HUES6 (cell line): Measurements from ENCODE around the gene CRYGD.
"Not testable (repeated sequence)": the region's sequence is repeated elsewhere in the genome, so short reads cannot be mapped to it uniquely, and the experiment has no call there.

ENCODE experiments used
- H3K27ac ChIP-seq: 2 replicates; pipeline ENCODE4 v1.7.0; 2013; ENCODE audit warnings: low read depth, mild to moderate bottlenecking, low read length, inconsistent platforms
- H3K27me3 ChIP-seq: 2 replicates; pipeline ENCODE4 v1.6.1; 2013; ENCODE audit warnings: low read length; ENCODE audit not compliant: control insufficient read depth, insufficient read depth
- H3K36me3 ChIP-seq: 2 replicates; pipeline ENCODE4 v1.6.1; 2013; ENCODE audit warnings: low read length; ENCODE audit not compliant: control insufficient read depth, insufficient read depth
- H3K4me1 ChIP-seq: 2 replicates; pipeline ENCODE4 v1.6.1; 2013; ENCODE audit warnings: low read length; ENCODE audit not compliant: control insufficient read depth, insufficient read depth
- H3K4me3 ChIP-seq: 2 replicates; pipeline ENCODE4 v1.5.1; 2013; ENCODE audit warnings: low read depth, low read length
- H3K9ac ChIP-seq: one replicate; pipeline ENCODE4 v1.6.1; 2013; ENCODE audit warnings: mild to moderate bottlenecking, low read length
- H3K9me3 ChIP-seq: 2 replicates; pipeline ENCODE4 v1.6.1; 2013; ENCODE audit warnings: low read depth, low read length; ENCODE audit not compliant: control insufficient read depth, insufficient read depth

Gene CRYGD

DNA sequence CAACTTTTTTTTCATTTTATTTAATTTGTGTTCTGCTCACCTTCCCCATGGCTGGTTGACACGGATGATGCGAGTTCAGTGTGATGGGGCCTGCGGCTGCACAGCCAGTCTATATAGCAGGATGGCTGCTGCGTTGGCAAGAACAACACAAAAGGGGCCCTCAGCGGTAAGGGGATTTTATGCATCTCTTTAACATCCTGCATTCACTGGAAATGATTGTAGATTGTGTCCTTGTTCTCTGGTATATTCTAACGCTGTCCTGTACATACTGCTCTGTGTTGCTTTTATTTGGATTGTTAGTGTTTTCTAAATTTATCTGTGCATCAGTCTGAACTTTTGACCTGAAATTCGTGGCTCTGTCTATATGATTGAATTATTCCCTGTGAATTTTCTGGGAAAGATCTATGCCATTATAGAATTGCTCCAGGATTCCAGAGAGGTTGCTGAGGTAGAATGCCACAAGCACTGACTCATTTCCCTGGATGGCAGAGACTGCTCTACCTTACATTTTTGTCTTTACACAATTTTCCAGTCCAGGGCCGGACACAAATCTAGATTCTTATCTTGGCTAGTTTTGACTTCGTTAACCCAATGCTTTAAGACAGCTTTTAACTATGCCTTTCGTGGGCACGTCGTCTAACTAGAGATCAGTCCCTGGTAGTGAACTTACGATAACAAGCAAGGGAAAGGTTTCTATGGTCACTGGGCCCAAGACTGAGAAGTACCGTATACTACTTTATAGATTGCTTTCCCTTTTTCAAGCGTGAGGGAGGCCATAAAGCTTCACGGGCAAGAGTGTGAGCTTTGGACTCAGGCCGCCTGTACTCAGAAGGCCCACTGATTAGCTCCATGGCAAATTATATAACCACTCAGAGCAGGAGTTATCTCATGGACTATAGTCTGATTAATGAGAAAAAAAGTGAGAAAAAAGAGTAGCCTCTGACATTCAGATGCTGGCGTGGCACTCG is 5.7 kb upstream of the CRYGD start, which contains the start of gene CRYGC:
Gene CRYGC, minus strand, starts transcription at position 85 of the 968 bp plus-strand sequence. Its CDS starts 36 bp downstream, at position 49.
- H3K4me3 ChIP-seq: no peak within 1 kb of the TSS
- H3K36me3 ChIP-seq: no peaks in the 10 kb centered on the region
- no peaks in the 10 kb centered on the region for H3K9me3 ChIP-seq
- no peak within 1 kb of the TSS for H3K27ac ChIP-seq
- no peaks in the 10 kb centered on the region for H3K27me3 ChIP-seq
- H3K4me1 ChIP-seq: no peaks in the 10 kb centered on the region
- H3K9ac ChIP-seq: no peak within 1 kb of the TSS

- no peaks in the 10 kb centered on the region for H3K27me3 ChIP-seq
- H3K4me3 ChIP-seq: no peak overlapping the region
- no peak overlapping the region for H3K9ac ChIP-seq
- no peaks in the 10 kb centered on the region for H3K36me3 ChIP-seq
- H3K9me3 ChIP-seq: no peaks in the 10 kb centered on the region
- H3K4me1 ChIP-seq: no peaks in the 10 kb centered on the region
- H3K27ac ChIP-seq: no peak overlapping the region
Observed at GRCh38 chr2:208128136-208128535, 3.8 kb upstream of the CRYGD start.

- Histone ChIP-seq H3K9ac (no peak overlapping the region), H3K36me3 (no peaks in the 10 kb centered on the region), H3K4me1 (no peaks in the 10 kb centered on the region), H3K4me3 (no peak overlapping the region), H3K27me3 (no peaks in the 10 kb centered on the region), H3K9me3 (no peaks in the 10 kb centered on the region), H3K27ac (no peak overlapping the region)
Observed at GRCh38 chr2:208127090-208127489, 2.8 kb upstream of the CRYGD start.

DNA sequence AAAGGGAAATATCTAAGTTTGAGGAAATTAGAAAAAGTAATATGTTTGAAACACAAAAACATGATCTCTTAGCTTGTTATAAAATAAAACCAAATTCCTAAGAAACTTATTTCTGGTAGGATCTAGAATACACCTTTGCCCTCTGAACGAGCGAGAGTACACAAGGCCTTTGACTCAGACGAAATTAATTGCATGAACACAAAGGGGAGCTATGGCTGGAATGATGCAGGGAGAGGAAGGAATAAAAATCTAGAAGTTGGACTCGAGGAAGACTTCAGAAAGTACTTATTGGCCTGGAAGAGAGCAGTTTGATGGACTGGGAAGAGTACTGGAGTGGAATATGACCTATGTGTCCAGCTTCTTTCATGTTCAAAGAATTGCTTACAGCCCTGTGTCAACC is 927 bp upstream of the CRYGD start:
- Histone ChIP-seq H3K4me3 (no peak overlapping the region), H3K27ac (no peak overlapping the region), H3K9me3 (no peaks in the 10 kb centered on the region), H3K9ac (no peak overlapping the region), H3K27me3 (no peaks in the 10 kb centered on the region), H3K4me1 (no peaks in the 10 kb centered on the region), H3K36me3 (no peaks in the 10 kb centered on the region)

GRCh38 chr2:208122248-208122647 is 2.1 kb downstream of the CRYGD start:
- Histone ChIP-seq H3K4me1 (no peaks in the 10 kb centered on the region), H3K27ac (no peak overlapping the region), H3K9ac (no peak overlapping the region), H3K4me3 (no peak overlapping the region), H3K36me3 (no peaks in the 10 kb centered on the region), H3K9me3 (no peaks in the 10 kb centered on the region), H3K27me3 (no peaks in the 10 kb centered on the region)

GRCh38 chr2:208118918-208119317 is 5.4 kb downstream of the CRYGD start:
- H3K9me3 ChIP-seq: no peaks in the 10 kb centered on the region

DNA sequence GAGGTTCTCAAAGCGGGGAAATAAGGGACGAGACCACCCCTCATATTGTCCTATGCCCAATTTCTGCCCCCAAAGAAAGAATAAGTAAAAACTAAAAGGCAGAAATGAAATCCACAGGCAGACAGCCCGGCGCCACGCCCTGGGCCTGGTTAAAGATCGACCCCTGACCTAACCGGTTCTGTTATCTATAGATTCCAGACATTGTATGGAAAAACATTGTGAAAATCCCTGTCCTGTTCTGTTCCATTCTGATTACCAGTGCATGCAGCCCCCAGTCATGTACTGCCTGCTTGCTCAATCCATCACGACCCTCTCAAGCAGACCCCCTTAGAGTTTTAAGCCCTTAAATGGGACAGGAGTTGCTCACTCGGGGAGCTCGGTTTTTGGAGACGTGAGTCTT is 6.9 kb downstream of the CRYGD start:
- H3K4me1 ChIP-seq: peaks cover 11% of the 10 kb centered on the region
- H3K9me3 ChIP-seq, H3K27me3 ChIP-seq, H3K27ac ChIP-seq, H3K36me3 ChIP-seq, H3K9ac ChIP-seq, H3K4me3 ChIP-seq: not testable (repeated sequence)

More at GRCh38 chr2:208118918-208119317, 5.4 kb downstream of the CRYGD start:
- Histone ChIP-seq H3K9ac (no peak overlapping the region), H3K4me3 (no peak overlapping the region), H3K36me3 (no peaks in the 10 kb centered on the region), H3K4me1 (no peaks in the 10 kb centered on the region), H3K27ac (no peak overlapping the region), H3K27me3 (no peaks in the 10 kb centered on the region)

GRCh38 chr2:208112969-208113368 is 11.4 kb downstream of the CRYGD start:
- peak overlapping the region; percentile 38; the same call in 1 of the 2 replicates for H3K4me3 ChIP-seq
- no peaks in the 10 kb centered on the region for H3K36me3 ChIP-seq
- H3K9me3 ChIP-seq: no peaks in the 10 kb centered on the region
- H3K9ac ChIP-seq: no peak overlapping the region
- no peak overlapping the region for H3K27ac ChIP-seq
- H3K4me1 ChIP-seq: peaks cover 13% of the 10 kb centered on the region
- no peaks in the 10 kb centered on the region for H3K27me3 ChIP-seq

DNA sequence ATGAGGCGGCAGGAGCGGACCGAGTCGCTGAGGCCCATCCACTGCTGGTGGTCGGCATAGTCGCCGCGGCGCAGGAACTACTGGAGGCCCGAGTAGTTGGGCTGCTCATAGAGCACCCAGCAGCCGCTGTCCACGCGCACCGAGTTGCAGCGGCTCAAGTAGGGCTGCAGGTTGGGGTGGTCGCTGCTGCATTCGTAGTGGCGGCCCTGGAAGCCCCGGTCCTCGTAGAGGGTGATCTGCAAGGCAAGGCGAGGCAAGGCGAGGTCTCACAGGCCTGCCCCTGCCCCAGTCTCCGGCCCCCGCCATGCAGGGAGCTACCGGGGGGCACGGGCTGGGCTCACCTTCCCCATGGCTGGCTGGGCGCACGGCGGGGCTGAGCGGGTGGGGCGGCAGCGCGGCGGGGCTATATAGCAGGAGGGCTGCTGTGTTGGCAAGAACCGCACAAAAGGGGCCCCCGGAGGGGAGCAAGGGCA is 12.0 kb downstream of the CRYGD start:
- peak overlapping the region; percentile 38; the same call in 1 of the 2 replicates for H3K4me3 ChIP-seq
- H3K9ac ChIP-seq, H3K27ac ChIP-seq: not testable (repeated sequence)

GRCh38 chr2:208103616-208104015 is 20.7 kb downstream of the CRYGD start:
- no peaks in the 10 kb centered on the region for H3K36me3 ChIP-seq

More for the DNA sequence above, 12.0 kb downstream of the CRYGD start:
- H3K27me3 ChIP-seq, H3K9me3 ChIP-seq, H3K36me3 ChIP-seq: not testable (repeated sequence)
- peaks cover 13% of the 10 kb centered on the region for H3K4me1 ChIP-seq

More at GRCh38 chr2:208103616-208104015, 20.7 kb downstream of the CRYGD start:
- Histone ChIP-seq H3K27ac (no peak overlapping the region), H3K4me3 (no peak overlapping the region), H3K4me1 (0 out of 2 replicates have a peak, but pooled peaks cover 7% of the 10 kb centered on the region), H3K9ac (no peak overlapping the region), H3K27me3 (no peaks in the 10 kb centered on the region), H3K9me3 (no peaks in the 10 kb centered on the region)
